Measurements from ENCODE around the gene DCLK2.

Gene DCLK2

DNA sequence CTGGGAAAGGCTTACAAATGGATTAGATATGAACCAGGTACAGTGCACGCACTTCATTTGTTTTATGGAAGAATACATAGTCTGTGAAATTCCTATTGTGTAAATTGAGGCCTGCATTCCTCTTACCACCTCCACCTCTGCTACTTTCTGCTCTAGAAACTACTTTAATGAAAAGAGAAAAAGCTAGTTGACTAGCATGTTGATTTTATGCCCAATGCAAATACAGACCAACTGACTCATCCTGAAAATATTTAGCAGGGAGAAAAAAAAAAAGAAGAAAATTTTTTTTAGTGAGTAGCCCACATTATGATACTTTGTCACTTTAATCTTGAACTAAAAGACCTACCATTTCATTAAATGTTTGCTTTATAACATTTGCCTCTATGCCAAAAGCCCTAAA, 41.2 kb downstream of the DCLK2 start:
- no peak for DNase-seq (ENCODE audit: low spot score)

DNA sequence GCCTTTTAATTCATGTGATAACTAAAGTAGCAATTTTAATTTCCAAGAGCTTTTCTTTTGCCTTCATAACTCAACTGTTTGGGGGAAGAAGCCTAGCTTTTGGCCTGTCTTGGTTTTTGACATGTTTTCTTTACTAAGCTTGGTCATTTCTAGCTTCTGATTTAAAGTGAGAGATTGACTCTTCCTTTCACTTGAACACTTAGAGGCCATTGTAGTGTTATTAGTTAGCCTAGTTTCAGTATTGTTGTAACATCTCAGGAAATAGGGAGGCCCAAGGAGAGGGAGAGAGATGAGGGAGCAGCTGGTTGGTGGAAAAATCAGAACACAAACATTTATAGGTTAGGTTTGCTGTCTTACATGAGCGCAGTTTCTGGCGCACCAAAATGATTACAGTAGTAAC, 44.8 kb downstream of the DCLK2 start:
- DNase-seq (ENCODE audit: low spot score): no peak

DNA sequence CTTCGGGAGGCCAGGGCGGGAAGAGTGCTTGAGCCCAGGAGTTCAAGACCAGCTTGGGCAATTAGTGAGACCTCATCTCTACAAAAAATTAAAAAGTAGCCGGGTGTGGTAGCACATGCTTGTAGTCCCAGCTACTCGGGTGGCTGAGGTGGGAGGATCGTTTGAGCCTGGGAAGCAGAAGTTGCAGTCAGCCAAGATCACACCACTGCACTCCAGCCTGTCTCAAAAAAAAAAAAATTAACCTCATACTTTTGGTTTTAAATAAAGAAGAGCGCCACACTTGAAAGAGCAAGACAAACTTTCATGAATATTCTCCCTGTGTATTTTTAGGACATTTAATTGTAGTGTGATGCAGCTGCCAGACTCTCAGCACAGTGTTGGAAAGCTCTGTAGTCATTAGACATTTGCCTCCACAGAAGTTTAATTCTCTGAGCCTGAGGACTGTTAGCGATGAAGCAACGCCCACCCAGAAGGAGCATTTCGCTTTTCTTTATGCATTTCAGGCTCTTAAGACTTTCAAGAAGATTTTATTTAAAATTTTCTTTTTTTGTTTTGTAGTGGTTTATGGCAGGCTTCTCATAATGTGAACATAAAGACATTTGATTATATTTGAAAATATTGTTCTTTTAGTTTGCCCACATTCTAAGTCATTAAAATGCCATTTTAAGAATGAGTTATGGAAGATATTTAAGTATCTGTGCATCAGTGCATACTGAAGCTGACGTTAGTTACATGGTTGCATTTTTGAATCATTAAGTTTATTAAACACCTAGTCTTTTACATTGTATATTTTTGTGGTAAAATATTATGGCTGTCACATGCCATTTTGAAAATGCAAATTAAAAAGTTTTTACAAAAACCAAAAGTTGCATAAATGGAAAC, 45.8 kb downstream of the DCLK2 start:
- DNase-seq (ENCODE audit: low spot score): no peak

DNA sequence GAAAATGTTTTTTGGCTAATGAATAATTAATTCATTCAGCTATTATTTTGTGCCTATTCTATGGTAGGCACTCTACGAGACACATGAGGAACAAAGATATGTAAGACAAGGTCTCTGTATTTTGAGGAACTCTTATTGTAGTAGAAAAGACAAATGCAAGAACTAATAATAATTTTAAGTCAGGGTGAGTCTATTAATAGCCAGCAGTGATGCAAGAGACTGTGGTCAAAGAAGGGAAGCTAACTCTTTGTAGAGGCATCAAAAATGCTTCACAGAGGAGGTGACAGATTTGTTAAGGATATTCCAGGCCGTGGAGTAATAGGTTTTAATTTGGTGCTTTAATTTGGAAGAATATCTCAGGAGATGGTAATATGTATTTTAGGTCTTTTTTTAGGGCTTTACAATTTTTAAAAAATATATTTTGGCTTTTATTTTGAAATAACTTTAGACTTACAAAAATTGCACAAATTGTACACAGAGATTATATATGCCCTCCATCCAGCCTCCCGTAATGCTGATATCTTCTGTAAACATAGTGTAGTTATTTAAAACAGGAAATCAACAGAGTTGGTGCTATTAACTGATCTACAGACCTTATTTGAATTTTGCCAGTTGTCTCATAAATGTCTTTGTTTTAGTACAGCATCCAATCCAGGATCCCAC, 48.1 kb downstream of the DCLK2 start:
- peak; percentile 61 for DNase-seq (ENCODE audit: low spot score)

DNA sequence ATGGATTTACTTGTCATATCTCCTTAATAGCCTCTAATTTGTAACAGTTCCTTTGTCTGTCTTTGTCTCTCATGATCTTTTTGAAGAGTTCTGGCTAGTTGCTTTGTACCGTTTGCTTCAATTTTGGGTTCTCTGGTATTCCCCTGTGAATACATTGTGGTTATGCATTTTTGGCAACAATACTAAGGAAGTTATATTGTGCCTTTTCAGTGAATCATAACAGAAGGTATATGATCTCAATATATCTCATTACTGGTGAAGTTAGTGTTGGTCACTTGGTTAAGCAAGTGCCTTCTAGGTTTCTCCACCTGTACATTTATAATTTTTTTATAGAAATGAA, 48.6 kb downstream of the DCLK2 start:
- no peak for DNase-seq (ENCODE audit: low spot score)

DNA sequence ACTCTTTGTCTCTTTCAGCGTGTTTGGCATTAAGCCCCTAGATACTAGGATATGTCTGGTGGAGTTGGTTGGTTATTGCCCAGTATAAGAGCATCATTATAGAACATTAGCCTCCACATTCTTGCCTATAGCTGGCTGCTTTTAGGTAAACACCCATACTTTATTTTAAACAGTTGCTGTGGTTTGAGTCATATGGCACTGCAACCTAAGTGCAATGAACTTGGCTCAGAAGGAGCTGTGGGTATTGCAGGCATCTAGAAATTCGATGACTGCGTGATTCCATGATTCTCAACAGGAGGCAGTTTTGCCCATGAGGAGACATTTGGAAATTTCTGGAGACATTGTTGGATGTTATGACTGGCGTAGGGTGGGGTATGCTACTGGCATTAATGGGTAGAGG, 49.5 kb downstream of the DCLK2 start:
- no peak for DNase-seq (ENCODE audit: low spot score)

DNA sequence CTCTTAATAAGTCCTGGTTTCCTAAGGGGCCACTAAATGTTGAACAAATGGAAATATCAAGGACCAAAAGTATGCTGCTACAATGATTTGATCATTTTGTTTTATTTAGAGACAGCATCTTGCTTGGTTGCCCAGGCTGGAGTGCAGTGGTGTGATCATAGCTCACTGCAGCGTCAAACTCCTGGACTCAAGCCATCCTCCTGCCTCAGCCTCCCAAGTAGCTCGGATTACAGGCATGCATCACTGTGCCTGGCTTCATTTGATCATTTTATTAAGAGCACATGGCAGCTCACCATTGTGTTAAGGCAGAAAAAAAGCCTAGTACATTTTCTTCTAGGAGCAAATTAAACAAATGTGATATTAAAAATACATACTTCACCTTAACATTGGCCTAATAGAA, 52.7 kb downstream of the DCLK2 start:
- DNase-seq (ENCODE audit: low spot score): no peak

DNA sequence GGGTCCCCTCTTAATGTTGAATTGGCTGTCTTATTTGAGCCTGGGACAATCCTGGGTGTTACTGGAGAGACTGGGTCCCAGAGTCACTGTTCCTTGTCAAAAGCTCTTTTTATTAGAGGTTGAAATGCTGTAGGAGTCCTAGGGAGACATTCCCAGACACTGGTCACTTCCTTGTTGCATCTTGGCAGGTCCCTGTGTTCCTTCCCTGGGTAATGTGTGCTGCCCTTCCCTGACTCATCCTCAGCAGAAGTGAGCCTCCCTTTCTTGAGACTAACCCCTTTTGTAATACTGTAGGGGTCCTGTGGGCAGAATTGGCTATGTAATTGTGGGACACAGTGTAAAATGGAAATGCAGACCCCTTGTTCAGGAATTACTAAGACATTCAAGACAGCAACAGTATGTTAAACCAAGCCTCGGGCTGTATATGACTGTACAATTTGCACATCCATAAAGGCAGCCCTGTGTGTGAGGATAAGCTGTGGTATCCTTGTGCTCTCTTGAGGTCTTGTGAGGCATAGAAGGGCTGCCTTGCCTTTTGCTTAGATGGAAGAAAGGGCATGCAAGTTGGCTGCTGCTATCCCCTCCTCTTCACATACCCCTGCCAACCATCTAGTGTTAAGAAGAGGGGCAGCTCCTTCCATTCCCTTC, 53.5 kb downstream of the DCLK2 start:
- DNase-seq (ENCODE audit: low spot score): no peak

DNA sequence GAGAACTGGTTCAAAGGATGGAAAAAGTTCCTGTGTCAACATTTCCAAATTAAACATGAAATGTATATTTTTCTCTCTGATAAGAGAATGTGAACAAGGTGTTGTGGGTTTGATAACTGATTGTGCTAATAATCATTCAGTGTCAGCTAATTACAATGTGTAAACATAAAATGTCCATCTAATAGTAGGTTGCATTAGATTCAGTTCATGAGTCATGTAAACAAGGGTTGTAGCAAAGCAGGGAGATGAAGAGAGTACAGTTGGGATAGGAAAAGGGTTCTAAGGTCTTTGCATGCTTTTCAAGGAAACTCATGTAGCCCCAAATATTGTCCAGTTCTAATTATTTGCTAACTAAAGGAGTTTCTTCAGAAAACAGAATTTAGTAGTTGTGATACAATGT, 55.4 kb downstream of the DCLK2 start:
- DNase-seq (ENCODE audit: low spot score): no peak

DNA sequence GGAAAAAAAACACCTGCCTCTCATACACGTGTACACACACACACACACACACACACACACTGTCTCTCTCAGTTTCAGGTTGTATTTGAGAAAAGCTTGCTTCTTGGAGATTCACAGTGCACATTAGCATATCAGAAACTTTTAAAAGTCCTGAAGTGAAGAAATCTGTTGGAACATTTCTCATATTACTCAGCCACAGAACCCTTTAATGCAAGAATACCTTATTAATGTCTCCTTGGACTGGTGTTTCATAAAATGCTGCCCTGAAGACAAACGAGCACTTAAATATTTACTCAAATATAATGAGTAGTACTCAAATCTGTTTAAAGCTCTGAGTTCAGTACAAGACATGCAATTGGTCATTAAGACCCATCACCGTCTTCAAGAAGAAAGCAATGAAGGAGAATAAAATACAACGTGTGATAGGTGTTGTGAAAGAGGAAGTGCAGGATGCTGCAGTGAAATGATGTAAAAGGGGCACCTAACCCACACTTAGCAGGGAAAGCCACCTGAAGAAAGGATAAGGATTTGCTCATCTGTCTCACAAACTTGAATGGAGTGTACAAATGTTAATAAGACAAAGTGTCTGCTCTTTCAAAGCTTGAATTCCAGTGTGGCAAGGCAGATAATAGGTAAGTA, 57.0 kb downstream of the DCLK2 start:
- no peak for DNase-seq (ENCODE audit: low spot score)

DNA sequence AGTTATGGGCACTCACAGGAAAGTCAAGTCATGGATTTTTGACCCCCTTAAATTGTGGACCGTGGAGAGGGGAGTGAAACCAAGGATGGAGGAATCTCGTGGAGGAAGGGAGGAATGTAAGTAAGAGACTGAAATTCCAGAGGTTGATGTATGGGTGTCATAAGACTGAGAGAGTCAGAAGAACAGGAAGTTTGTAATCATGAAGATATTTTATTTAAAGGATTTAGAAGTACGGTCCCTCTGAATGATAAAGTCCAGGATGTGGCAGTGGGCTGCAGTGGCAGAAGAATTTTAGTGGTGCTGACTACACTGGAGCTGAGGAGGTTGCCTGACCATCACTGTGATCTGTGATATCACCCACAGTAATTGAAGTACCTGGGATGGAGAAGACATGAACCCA, 57.8 kb downstream of the DCLK2 start:
- DNase-seq (ENCODE audit: low spot score): no peak

DNA sequence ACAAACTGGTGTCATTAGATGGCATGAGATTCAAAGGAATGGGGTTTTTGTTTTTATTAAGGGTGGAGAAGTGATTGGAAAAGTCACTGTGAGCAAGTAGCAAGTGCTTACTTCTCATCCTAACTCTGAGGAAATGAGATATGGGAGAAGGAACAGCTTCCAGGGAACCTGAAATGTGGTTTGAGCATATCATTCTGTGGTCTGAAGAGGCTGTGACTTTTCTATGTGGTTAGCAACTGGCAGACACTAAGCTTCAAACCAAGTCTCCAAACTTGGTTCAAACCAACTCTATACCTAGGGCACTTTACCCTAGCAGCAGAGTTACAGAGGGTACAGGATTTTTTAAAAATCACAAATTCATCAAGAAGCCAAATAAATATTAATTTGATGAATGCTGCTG, 58.2 kb downstream of the DCLK2 start:
- DNase-seq (ENCODE audit: low spot score): no peak

DNA sequence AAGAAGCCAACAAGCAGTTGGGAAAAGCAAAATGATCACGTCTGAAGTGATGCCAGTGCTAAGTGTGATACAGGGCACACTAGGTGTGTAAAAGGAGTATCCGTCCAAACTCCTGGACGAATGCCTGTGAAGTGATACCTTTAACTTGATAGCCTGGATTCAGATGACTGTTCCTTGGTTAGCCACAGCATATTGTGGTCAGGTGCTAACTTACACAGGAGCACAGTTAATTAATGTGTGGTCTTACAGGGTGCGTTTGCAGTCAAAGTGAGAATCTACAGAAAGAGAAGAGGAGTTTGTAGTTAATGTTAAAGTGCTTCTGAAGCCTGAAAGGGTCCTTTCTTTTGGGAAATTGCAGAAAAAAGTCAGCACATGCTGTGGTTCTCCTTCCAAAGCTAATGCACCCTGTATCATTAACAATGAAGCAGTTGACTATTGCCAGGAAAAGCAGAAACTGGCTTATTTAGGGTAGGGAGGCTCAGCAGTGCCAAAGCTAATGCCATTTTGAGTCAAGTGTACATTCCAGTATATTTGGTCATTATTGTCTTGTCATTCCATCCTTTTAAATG, 61.1 kb downstream of the DCLK2 start:
- peak; percentile 37 for DNase-seq (ENCODE audit: low spot score)

DNA sequence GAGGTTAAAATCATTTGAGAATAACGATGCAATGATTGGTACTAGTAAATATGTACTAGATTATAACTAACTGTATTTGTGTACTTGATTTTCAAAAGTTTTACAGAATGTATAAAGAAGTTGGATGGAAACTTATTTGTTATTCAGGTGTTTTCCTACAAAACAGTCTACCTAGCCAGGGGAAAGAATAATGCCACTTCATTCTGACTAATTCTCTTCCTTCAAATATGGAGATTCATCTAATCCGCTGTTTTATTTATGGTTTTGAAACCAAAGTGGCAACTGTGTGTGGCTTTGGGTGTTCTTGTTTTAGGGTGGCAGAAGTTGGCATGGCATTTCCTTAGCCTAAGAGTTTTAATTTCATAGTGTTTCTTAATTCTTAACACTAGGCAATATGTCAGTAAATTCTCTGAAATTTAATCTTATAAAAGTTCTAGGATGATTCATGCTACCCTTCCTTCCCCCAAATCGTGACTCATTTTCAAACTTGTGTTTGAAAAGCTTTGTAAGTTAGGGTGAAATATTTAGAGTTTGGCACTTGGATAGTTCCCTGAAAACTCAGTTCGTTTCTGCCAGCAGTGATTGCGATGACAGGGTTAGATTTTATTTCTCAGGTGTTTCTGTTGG, 62.6 kb downstream of the DCLK2 start:
- DNase-seq (ENCODE audit: low spot score): no peak

DNA sequence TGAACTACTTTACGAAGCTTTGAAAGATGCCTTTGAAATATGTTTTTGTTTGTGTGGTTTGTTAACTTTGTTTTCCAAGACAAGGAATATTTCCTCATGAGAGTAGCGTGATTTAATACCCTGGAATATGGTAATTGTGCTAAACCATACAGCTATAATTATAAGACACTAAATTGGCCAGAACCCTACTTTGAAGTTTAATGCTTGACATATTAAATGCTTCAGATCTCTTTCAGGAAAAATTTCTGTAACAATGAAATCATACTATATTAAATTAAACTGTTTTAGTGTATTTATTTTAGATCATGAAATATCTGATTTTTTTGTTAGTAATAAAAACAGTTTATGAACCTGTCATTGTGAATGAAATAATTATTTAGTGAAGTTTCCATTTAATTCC, 63.5 kb downstream of the DCLK2 start:
- no peak for DNase-seq (ENCODE audit: low spot score)

DNA sequence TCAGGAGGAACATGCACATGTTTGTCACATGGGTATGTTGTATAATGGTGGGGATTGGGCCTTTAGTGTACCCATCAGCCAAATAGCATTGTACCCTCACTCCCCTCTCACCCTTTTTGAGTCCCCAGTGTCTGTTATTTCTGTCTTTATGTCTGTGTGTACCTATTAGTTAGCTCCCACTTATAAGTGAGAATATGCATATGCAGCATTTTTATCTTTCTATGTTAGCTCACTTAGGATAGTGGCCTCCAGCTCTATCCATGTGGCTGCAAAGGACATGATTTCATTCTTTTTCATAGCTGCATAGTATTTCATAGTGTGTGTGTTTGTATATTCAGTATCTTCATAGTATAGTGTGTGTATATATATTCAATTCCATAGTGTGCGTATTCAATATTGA, 64.6 kb downstream of the DCLK2 start:
- no peak for DNase-seq (ENCODE audit: low spot score)

DNA sequence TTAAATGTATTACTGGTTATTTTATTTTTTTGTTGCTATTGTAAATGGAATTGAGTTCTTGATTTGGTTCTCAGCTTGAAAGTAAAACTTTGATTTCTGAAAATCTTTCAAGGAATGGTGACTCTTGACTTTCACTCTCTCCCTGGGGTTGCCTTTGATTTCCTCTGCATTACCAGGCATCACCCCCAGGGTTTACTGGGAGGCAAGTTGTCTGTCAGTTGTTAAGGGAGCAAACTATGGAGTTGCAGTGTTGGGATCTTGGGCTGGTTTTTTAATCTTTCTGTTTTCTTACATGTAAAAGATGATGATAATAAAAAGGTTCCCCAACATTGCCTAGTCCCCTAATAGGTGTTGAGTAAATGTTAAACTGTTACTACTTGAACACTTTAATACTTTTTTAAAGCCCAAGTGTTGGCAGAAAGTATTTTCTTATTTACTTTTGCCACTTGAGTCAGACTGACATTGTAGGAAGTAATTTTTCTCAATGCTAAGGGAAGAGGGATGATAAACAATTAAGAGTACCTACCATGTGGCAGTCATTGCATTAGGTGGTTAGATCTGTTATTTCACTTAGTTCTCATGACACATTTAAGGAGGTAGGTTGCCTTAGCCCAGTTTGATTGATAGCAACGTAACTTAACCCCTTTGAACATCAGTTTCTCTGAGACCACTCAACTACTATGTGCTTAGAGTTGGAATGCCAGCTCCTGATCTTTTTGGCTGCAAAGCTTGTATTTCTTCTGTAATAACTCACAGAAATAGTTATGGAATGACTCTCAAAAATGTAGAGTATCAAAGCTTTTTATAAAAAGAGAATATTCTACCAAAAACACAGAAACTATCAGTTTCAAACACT, 67.1 kb downstream of the DCLK2 start:
- no peak for DNase-seq (ENCODE audit: low spot score)

DNA sequence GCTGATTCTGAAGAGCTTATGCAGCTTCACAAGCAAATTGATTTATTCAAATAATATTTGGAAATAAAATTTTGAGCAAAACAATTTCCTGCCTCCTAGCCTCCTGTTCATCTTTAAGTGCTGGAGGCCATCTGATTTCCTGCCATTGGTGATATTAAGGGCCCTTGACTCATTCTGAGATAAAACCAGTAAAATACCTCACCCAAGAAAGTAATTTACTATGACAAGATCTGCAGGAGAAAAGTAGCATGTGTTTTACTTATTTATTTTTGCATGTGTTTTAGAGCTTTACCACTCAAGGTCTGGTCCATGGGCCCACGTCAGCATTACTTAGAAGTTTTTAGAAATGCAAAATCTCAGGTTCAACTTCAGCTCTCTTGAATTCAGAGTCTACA, 67.7 kb downstream of the DCLK2 start:
- DNase-seq (ENCODE audit: low spot score): no peak

DNA sequence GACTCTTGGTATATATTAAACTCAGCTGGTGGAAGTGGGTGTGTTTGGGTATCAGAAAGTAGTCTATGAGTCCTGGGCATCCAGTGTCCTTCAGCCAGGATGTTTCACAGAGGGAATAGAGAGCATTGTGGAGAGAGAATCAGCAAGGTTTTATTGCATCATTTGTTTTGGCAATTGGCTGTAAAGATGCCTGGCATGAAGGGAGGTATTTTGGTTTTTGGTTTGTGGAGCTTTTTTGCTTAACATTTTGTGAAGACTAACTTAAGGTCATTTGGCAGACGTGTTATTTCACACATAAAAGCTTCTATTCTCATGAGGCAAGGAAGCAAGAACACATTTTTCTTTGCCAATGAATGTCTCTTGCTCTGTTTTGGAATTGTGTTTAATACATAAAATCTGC, 71.1 kb downstream of the DCLK2 start:
- DNase-seq (ENCODE audit: low spot score): peak; percentile 51

DNA sequence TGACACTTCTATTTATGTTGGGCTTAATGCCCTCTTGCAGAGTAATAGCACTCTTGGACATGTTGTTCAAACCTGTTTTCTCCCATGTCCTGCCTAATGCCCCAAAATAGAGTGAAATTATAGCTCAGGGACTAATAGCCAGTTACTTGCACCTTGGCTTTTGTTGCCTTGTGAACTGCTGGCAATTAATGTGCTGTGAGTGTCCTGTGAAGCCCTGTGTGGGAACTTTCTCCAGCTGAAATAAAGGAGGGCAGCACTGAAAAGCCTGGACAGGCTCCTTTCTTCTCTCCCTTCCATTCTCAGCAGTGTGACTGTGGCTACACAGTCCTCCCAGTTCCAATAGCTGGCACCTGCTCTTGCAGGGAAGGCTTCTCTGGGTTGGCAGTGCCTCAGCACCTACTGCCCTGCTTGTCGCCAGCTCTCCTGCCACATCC, 72.4 kb downstream of the DCLK2 start:
- DNase-seq (ENCODE audit: low spot score): peak; percentile 59

DNA sequence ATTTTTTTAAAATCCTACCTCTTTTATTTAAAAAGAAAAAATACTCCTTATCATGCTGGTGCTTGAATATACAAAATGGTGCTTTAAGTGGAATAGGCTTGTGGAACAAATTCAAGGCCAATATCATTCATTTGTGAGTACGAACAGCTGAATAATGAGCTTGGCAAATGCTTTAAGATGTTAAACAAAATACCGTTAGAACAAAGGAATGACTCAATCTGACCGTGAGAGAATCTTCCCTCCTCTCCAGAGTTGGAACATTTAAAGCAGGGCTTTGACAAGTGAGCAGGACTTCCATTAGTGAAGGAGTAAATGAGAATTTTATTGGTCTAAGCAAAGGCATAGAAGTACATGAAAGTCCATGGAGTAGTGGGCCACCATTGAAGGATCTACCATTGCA, 74.5 kb downstream of the DCLK2 start:
- DNase-seq (ENCODE audit: low spot score): no peak

All from pons (tissue), 1 donor.